Measurements from ENCODE around the gene RGS4.
A peak's percentile ranks its signal among the peaks of the same experiment; 100 is the strongest.
"Not testable (repeated sequence)": the region's sequence is repeated elsewhere in the genome, so short reads cannot be mapped to it uniquely, and the experiment has no call there.

RGS4 gene

DNA sequence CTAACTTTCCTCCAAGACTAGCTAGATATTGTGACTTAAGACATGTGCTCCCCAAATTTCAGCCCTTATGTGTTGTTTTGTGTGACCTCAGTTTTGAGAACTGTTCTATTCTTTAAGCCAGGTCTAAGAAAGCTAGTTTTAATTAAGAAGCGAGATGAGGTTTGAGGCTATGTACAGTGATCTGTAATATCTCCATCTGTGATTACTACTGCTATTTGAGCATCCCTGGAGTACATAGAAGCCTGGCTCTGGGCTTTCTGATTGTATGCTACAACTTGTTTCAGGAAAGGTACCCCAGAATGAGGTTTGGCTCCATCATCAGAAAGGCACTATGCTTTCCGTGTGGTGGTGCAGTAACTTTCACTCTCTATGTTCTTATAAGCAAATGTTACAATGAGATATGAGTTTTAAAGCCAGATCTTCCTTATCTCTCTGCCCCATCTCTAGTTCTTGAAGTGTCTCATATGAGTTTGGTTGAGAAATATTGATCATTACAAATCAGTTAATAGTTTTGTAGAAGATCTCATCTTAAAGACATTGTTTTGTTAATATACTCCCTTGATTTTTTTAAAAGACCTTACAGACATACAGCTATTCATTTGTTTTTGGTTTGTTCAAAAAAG is 605 bp downstream of the RGS4 start:
- DNase-seq = no peak

DNA sequence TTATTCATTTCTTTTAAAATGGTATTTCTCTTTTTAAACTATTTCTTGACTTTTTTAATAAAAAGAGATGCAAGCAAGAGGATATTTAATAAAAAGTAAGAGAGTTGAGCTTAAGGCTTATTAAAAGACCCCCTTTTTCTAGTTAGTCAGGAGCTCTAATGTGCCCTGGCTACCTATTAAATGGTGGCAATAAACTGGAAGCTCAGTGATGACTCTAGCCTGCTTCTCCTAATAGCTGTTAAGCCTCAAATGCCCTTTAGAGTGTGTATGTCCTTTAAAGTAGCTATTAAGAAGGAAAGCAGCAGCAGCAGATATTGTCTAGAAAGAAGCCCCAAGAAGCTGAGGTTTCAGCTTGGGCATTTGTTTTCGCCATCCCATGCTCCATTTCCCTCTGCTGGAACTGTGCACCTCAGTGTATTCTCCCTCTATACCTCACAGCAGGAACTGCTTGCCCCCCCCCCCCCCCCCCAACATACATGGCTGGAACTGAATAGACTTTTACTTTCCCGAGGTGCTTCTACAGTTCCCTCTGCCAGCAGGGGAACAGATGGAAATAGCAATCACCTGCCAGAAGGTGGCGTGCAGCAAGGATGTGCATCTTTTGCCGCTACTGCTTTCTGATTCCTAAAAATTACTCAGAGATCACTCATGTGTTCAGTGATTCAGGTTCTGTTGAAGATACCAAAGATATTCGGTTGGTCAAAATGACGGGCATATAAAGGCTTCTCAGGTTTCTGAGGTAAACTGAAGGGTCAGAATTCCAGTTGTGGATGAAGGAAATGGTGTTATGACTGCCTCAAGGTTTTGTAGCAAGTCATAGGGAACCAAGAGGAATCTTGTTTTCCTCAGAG is 2.5 kb downstream of the RGS4 start:
- peak; percentile 45 for DNase-seq

DNA sequence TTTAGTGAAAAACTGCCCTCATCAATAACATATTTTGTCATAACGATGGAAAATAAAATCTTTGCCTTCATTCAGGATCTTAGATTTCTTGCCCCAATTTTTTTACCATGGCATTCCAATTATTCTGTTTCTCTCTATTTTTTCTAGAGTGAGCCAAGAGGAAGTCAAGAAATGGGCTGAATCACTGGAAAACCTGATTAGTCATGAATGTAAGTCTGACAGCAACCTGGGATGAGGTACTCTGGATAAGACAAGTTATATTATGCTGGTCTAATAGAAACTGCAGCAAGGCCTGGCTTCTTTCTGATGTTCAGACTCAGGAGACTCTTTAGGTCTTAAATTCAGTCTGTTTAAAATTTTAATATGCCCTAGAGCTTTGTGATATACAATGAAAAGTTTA is 3.5 kb downstream of the RGS4 start:
- no peak for DNase-seq

DNA sequence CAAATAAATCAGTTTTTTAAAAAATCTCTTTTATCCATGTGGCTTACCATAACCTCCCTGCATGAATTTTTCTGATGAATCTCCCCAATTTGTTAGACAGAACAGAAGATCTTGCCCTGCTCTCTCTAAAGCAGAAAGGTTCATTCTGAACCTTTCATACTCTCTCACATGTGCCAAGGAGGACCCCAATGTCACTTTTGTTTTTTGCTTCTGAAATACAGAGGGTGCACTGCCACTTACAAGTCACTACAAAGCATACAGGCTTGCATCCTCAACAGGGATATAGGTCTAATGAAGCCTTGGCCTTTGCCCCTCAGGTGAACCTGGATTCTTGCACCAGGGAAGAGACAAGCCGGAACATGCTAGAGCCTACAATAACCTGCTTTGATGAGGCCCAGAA is 4.8 kb downstream of the RGS4 start:
- no peak for DNase-seq

DNA sequence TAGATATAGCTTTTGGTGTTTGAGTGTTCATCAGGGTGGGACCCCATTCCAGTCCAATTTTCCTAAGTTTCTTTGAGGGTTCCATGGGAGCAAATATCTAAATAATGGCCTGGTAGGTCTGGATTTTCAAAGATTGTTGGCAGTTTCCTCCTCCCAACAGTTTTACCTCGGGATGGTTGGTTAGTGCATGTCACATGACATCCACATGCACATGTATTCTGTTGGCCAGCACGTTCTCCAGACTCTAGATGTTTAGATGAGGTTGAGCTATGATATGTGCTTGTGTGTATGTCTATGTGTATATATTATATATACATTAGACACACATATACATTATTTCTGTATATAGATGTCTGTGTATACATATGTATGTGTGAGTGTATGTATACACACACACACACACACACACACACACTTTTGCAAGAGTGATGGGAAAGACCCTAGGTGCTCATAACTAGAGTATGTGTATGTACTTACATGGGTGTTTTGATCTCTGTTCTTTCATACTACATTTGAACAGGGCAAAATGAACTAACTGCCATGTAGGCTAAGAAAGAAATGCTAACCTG is 5.6 kb downstream of the RGS4 start:
- DNase-seq = no peak

DNA sequence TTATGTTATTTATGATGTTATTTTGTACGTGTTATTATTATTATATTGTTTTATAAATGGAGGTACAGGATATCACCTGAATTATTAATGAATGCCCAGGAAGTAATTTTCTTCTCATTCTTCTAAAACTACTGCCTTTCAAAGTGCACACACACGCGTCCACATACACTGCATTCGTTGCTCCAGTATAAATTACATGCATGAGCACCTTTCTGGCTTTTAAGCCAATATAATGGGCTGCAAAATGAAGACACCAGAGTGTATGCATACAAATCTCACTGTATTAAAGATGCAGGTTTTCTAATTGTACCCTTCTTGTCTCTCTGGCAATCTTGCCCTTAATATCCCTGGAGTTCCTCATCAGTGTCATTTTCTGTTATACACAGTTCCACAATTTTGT is 6.9 kb downstream of the RGS4 start:
- no peak for DNase-seq

DNA sequence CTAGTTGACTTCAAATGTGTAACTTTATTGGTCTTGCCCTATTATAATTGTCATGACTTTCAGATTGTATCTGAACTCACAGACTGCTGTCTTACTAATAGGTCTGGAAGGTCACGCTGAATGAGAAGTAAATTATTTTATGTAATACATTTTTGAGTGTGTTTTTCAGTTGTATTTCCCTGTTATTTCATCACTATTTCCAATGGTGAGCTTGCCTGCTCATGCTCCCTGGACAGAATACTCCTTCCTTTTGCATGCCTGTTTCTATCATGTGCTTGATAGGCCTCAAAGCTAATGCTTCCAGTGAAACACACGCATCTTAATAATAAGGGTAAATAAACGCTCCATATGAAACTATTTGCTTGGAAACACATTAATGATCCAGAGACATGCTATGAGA is 7.3 kb downstream of the RGS4 start:
- no peak for DNase-seq

DNA sequence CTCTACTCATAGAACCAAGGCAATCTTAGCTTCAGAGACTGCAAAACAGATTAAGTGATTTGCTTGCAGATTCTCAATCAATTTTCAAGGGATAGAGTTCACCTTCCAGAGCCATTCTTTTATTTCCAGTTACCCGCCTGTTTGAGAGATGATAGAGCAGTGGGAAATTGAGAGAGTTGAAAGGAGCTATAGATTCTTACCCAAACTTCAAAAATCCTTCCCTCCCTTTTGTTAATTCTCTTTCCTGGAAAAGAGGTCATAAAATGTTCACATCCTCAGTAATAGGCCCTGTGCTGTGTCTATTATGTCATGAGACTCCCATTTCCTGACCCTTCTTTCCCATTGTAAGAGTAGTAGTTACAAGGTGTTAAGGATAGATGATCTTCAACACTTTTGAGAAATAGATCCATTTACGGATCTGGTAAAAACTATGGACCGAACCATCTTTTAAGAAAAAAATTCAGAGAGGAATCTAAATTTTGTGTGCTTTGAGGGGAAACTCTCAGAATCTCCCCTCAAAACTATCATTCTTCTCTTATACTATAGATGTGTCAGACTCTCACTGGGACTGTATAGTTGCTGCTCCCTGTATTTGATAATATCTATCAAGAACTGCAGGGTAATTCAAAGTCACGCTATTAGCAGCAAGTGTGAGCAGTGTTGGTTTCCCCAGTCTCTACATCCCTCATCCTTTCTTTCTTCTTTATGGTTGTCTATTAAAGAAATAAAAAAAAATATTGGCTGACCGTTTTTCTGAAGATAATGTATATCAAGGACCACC is 8.0 kb downstream of the RGS4 start:
- DNase-seq = no peak

DNA sequence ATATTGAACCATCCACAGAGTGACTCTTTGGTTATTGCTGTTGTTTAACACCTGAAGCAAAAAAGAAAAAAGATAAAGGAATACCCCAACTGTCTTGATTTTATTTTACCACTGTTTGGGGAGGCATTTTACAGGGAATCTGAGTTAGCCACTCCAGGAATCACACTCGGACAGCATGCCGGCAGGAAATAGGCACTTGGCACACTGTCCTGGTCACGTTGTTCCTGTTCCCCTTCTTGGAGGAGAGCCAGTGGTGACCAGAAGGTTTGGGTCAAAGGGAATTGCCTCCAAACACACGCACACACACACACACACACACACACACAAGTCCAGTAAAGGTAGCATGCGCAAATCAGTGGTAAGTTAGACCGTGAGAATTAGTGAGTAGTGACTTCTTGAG is 13.8 kb downstream of the RGS4 start:
- no peak for DNase-seq

DNA sequence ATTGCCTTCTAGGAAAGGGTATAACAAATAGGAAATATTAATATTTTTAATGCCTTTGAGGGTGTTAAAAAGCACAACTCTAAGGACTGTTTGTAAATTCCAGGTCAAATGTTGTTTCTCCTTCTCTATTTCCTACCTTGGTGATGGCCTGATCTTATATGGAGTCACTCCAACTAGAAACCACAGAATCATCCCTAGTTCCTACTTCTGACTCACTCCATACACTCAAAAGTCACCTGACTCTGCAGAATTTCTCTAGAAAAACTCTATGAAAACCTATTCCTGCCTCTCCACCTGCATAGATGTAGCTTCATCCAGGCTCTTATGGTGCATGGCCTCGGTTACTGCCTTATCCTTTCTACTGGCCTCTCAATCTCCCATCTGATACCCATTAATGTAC is 14.5 kb downstream of the RGS4 start:
- no peak for DNase-seq

DNA sequence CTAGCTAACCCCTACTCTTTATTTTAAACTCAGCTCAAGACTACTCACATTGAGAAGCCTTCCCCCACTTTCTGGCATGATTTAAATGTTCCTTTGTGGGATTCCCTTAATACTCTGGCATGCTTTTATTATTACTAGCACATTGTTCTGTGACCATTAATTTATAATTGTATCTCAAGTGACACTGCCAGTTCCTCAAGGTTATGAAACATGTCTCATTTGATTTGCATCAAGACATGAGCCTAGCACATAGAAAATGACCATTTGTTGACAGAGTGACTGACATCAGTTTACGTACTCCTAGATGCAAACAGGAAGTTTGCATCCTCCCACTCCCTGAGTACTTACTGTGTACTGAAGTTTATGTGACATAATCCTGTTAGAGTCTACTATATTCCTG is 15.2 kb downstream of the RGS4 start:
- no peak for DNase-seq

DNA sequence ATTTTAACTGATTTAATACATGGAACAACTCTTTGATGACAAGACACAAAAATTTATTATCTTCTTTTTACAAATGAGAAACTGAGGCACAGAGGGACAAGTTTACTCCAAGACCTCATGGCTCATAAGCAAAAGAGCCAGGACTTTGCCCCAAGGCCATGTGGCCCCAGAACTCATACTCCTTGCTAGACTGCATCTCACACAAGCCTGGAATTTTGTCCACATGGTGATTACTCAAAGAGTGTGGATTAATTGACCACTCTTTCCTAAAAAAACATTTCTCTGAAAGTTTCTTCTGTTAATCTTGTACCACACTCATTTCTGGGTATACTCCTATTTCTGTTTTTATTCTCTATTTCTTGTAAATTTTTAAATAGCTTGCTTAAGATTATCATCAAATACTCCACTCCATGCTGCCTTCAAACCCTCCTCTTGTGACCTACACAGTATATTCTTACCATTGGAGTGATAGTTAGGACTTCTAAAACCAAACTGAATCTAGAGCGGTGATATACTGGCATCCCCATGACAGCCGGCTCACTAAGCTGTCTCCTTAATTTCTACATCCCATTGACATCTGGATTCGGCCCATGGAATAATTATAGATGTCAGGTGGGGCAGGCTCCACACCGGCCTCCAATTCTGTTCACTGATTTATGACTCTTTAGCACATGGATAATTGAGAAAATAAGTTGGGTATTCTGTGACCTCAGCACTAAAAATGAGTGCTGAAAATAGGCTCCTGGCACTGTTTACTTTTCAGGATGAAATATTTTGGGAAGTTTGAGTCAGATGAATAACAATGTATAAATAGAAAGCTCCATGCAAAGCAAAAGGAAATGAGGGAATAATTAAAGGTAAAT is 16.1 kb downstream of the RGS4 start:
- no peak for DNase-seq

DNA sequence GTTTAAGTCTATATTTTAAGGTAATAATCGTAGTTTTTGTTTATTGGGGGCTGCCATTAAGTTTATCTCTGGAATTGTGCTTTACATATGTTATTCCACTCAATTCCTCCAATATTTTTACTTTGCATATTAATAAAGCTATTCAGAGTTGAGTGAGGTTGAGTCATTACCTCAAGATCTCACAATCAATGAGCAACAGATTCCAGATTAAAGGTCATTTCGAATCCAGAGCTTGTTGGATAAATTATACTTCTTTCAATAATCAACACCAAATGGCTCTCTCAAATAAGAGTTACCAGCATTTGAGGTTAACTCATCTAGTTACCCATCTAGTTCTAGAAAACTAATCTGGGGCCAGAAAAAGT is 16.7 kb downstream of the RGS4 start:
- DNase-seq = no peak

DNA sequence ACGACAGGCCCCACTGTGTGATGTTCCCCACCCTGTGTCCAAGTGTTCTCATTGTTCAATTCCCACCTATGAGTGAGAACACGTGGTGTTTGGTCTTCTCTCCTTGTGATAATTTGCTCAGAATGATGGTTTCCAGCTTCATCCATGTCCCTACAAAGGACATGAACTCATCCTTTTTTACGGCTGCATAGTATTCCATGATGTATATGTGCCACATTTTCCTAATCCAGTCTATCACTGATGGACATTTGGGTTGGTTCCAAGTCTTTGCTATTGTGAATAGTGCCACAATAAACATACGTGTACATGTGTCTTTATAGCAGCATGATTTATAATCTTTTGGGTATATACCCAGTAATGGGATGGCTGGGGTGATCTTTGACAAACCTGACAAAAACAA is 20.0 kb downstream of the RGS4 start:
- DNase-seq = not testable (repeated sequence)

DNA sequence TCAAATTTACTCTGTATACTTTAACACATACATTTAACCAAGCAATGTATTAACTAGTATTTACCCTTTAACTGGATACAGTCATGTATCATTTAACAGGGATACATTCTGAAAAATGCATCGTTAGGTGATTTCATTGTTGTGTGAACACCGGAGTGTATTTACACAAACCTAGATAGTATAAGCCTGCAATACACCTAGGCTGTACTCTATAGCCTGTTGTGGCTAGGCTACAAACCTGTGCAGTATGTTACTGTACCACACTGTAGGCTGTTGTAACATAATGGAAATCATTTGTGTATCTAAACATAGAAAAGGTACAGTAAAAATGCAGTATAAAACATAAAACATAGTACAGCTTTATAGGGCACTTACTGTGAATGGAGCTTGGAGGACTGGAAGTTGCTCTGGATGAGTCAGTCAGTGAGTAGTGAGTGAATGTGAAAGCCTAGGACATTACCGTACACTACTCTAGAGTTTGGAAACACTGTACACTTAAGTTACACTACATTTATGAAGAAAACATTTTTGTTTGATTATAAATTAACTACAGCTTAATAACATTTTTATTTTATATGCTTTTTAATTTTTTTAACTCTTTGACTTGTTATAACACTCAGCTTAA is 21.3 kb downstream of the RGS4 start:
- DNase-seq = no peak

DNA sequence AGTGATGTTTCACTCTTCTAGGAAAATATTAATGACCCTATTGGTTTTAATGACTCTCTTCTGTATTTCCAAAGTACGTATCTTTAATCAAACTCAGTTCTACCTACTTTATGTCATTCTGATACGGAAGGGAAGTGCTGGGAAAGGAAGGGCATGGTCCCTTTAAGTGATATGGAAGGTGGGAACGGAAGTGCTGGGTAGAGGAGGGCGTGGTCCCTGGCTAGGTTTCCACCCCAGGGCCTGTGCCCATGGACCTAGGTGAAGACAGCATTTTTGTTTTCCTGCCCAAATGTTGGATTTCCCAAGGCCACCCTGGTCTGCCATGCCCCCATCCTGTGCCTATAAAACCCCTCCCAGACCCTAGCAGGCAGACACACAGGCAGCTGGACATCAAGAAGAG is 24.0 kb downstream of the RGS4 start:
- no peak for DNase-seq

DNA sequence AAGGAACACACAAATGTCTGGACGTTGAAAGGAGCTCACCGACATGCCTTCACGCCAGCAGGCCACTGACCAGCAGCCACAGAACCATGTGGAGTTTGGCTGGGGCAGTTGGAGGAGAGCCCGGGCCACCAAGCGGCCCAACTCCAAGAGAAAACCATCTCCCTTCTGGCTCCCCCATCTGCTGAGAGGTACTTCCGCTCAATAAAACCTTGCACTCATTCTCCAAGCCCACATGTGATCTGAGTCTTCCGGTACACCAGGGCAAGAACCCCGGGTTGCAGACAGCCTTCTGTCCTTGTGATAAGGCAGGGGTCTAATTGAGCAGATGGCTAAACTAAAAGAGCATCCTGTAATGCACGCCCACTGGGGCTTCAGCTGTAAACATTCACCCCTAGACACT is 24.4 kb downstream of the RGS4 start:
- no peak for DNase-seq

DNA sequence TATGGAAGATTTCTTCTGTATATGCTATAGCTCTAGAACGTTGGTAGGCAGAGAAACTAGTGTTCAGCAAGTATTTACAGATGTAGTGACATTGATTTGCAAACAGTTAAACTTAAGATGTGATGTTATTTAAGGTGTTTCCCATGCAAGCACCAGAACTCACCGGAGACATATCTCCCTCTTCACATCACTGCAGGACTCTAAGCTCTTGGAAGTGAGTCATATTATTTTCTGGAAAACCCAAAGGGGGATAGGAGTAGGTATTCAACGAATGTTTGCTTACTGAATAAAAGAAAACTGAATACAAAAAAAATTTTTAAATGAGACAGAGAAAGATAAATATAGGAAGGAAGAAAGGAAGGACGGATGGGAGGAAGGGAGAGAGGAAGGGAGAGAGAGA is 25.0 kb downstream of the RGS4 start:
- DNase-seq = no peak

DNA sequence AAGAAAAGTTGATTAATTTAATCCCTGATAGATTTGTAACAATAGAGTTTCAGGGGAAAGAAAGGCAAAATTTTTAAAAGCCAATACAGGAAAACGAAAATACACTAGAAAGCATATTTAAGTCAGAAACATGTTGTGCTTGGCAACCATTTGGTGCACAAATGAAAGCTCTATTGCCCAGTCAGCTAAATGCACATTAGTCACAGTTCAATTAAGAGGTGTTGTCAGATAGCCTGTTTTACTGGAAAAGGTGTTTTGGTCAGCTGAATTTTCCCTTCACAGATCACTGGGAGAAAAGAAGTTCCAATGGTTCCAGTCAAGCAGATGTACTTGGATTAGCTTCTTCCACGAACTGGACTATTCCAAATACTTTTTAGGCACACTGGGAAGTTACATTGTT is 25.4 kb downstream of the RGS4 start:
- DNase-seq = no peak

DNA sequence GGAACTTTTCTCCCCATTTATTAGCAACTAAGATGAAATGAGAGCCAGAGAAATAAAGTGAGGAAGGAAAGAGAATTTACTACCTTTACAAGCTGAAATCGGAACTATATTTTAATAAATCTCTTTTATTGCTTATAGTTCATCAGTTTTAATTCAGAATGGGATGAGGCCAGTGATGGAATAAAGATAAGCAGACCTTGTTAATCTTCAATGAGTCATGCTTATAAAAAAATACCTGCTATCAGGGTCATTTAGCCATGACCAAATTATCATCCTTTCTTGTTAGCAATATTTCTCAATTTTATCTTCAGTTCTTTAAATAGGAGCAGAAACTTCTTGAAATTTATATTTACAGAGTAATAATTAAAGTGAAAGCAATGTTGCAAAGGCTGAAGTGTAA is 26.1 kb downstream of the RGS4 start:
- no peak for DNase-seq

DNA sequence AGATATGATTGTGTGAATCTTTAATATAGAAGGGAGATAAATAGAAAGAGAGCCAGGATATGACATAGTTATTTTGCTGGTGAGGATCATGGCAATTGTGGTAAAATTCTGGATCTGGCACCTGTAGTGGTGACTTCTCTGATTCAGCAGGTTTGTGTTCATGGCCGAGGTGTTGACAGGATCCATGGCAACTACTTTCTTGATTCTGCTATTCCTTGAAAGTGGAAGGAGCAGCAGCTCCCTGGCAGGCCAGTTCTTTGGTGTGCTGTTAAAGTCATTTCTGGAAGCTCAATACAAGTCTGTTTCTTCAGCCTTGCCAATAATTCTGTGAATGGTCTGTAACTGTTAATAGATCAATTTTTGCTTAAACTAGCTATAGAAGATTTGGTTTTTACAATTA is 33.4 kb downstream of the RGS4 start:
- DNase-seq = no peak

DNA sequence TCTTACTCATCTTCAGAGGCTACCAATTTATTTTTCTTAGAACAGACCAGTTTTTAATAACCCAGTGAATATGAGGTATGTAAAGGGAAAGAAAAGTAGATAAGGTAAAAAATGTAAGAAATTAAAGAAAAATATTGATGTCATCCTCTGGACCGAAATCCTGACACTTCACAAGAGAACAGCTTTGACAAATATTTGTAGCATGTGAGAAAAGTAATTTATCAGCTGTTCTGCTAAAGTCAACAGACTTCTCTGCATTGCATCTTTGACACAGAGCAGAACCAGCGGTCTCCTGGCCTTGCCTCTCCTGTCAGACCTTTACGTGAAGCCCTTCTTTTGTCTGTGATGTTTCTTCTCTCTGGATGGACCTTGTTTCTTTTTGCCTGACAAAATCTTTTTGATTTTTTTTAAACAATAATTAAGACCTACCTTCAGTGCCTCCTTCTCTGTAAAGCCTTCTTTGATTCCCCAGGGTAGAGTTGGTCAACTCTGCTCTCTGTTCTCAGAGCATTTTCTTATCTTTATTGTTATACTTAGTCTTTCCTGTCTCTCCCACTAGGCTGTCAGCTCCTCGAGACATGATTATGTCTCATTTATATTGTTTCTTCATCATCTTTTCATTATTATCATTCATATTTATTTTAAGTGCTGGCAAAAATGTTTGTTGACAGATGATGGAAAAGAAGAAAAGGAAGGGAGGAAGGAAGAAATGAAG is 35.4 kb downstream of the RGS4 start:
- DNase-seq = no peak

All from NCI-H510A treated with DMSO at 0.1 percent for 48 hours (cell line).